Stimulated activated CD8-positive, alpha-beta memory T cell treated with anti-CD3 and anti-CD28 coated beads, Interleukin-4, amount 100 ng/mL, for 4 hours (primary cell): ENCODE results near the gene CCR3.
"Not testable (repeated sequence)": the region's sequence is repeated elsewhere in the genome, so short reads cannot be mapped to it uniquely, and the experiment has no call there.

Experiments used
- DNase-seq, 2 donors: peaks; one replicate each; pipeline ENCODE4 v3.0.0-alpha.2; 2020; ENCODE audit warnings: low read depth in 2 of 2, low spot score in 1 of 2

Gene CCR3

DNA sequence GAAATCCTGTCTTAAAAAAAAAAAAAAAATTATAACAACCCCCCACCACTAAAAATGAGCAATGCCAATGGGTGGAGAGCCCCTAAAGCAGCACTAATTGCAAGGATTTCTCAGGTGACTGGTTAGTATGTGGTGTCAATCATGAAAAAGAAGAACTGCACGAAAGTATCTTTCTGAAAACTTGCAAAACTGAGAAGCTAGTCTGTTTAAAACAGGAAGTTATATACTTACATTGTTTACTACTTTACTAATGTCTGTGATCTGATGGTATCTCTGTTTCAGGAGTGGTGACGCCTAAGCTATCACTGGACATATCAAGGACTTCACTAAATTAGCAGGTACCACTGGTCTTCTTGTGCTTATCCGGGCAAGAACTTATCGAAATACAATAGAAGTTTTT lies at the start of gene CCR3:
Gene CCR3, plus strand, starts transcription at position 341 of the 400 bp plus-strand sequence. CDS start 22,699 bp downstream, outside the sequence.
- DNase-seq = no peak

DNA sequence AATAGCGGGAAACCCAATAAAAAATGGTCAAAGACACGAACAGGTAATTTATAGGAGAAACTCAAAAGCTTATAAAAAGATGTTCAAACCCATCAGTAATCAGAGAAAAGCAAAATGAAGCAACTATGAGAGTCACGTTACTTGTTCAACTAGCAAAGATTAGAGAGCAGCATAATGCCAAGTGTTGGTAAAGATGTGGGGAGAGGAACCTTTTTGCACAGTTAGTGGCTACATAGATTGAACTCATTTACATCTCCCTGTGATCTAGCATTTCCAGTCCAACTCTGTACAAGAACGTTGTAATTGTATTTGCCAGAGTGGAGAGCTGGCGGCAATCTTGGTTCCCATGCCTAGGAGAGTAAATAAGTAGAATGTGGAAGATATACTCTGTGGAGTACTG lies 49.3 kb upstream of the CCR3 start:
- DNase-seq = no peak

DNA sequence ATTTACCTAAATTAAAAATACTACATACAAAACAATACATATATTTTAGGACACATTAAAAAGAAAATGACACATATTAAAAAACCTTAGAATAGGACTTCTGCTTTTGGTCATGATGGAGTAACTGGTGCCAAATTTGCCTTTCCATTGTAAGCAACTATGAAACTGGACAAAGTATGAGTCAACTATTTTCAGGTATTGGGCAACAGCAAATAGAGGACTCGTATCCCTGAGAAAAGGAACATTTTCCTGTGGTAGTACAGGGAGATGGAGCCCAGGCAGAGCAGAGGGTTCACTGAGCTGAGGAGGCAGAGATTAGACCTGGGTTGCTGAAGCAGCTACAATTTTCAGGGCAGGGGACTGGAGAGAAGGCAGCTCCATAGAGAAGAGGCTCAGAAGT lies 48.8 kb upstream of the CCR3 start:
- DNase-seq = no peak

DNA sequence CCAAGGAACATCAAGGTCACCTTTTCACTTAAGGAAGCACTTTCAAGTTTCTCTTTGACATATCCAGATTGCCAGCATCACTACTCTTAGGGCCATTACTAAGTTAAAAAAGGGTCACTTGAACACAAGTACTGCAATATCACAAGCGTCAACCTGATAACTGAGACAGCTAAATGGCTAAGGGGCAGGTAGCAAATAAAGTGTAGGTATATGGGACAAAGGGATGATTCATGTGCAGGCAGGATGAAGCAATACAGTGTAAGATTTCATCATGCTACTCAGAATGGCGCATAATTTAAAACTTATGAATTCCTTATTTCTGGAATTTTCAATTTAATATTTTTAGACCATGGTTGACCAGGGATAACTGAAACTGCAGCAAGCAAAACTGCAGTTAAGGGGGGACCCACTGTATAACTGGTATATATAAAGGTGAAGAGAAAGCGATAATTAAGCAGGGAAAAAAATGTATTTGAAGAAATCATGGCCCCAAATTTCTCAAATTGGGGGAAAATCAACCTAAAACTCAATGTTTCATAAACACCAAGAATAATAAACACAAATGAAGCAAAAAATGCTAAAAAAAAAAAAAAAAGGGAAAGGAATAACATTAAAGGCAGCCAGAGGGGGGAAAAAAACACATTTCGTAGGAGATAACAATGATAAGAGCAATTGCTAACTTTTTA lies 47.2 kb upstream of the CCR3 start:
- DNase-seq = no peak

DNA sequence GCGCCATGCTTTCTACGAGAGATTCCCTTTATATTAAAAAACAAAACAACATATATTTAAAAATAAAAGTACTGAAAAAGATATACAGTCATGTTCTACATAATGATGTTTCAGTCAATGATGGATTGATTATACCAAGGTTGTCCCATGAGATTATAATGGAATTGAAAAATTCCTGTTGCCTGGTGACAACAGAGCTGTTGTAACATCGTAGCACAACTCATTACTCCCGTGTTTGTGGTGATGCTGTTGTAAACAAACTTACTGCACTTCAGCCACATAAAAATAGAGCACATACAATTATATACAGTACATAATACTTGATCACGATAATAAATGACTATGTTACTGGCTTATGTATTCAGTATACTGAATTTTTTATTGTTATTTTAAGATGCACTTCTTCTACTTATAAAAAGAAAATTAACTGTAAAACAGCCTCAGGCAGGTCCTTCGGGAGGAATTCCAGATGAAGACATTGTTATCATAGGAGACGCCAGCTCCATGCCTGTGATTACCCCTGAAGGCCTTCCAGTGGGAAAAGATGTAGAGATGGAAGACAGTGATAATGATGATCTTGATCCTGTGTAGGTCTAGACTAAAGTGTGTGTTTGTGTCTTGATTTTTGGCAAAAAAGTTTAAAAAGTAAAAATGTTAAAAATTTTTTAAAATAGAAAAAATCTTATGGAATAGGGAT lies 45.9 kb upstream of the CCR3 start:
- DNase-seq = no peak

DNA sequence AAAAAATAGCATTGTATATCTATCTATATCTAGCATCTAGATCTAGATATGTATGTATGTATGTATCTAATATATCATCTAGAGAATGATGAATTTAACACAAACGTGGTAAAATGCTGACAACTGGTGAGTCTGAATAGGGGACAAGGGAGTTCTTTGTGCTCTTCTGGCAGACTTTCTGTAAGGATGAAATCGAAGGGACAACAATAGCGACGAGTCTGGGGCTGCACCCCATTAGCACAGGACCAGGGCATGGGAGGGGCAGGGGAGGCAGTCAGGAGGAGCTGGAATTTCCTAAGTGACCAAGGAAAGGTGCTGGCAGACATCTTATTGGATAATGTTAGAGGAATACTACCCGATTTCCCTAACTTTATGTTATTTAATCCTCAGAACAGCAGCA lies 42.0 kb upstream of the CCR3 start:
- no peak for DNase-seq

DNA sequence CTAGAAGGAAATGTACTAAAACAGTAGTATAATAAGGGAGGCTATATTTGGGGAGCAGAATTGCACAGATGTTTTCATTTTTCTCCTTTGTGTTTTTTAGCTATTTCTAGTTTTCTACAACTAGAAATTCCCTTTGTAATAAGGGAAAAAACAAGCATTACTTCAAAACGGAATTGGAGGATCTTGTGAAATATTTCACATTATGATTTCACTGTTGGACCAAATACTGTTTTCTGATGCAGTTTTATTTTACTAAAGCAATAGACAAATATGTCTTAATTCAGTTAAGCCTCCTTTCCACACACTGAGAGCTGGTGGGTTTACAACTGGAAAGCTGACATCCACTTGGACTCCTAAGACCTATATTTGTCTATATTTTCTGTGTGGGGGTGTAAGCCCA lies 41.5 kb upstream of the CCR3 start:
- DNase-seq = no peak

DNA sequence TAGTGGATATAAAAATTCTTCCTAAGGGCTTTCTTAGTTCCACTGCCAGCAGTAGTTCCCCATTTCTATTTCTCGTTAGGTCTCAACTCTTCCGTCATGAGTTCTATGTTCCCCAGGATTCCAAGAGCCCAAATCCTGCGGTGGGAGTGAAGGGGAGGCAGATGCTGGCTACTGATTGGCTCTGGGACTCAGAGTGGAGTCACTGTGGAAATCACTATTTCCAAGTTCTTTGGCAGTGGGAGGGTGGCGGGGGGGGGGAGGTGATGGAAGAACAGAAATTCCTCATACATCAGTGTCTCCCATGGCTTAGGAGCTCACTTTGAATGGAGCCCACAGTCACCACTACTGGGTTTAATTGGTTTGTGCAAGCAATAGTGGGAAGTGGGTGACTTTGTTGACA lies 39.7 kb upstream of the CCR3 start:
- no peak for DNase-seq

DNA sequence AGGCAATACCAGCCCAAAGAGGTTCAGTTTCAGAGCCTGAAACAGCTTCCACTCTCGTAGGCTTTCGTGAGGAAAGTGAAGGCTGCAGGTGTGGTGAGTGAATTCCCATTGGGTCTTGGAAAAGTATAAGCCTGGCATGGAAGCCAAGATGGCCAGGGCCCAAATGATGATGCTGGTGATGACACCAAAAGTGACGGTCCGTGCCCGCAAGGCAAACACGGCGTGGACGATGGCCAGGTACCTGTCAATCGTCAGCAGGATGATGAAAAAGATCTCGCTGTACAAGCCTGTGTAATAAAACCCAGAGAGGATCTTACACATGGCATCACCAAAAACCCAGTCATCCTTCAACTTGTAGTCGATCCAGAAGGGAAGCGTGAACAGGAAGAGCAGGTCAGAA lies 38.6 kb upstream of the CCR3 start:
- DNase-seq = no peak

DNA sequence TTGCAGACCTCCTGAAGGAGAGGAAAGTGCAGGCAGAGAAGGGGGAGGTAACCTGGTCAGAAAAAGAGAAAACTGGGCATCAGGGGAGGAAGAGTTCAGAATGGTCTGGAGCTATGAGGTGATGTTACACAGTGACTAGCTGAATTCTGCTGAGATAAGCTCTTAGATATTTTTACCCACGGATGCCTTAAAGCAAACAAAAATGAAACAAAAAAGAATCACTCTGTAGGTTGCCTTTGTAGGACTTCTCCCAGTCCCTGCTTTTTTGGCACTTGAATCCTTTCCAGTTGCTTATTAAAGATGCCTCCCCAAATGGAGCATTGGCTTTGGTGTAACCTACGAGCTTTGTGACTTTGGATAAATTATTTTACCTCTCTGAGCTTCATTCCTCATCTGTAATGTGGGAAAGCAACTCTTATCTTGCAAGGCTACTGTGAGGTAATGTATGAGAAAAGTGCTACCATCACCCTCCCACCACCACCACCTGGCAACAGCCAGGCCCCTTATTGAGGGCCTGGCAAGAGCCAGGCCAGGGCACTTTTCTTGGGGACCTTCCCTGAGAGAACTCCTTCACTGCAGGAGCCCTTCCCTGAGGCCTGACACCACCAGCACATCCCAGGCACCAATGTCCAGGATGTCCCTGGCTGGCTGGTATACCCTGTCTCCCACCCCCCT lies 36.8 kb upstream of the CCR3 start:
- DNase-seq = no peak

DNA sequence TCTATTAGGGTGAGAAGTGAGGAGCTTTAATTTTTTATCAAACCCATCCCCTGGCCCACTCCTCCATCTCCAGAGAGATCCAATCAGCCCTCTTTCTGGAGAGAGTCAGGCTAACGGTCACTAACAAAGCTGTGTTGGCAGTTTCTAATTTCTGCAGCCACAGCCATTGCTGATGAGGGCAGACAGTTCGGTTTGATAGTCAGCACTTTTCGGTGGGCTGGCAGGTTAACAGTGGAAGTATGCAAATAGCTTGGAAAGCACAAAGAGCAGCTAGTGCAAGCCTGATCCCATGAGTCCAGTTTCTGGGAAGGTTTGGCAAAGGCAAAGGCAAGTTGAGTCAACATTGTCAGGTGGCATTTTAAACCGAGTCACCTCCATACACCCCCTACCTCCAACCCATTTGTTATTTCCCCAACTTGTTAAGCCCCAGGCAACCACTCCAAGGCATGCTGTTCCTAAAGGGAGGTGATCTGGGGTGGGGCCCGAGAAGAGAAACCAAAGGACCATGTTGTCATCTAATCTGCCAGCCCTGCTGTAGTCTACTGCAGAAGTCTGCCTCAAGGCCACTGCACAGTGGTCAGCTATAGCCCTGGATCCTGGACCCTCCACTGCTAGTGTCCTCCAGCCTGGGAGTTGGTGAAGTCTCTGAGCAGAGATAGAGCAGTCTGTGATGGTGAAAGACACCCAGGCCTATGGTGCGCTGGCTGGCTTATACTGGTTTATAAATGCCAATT lies 35.8 kb upstream of the CCR3 start:
- DNase-seq = no peak

DNA sequence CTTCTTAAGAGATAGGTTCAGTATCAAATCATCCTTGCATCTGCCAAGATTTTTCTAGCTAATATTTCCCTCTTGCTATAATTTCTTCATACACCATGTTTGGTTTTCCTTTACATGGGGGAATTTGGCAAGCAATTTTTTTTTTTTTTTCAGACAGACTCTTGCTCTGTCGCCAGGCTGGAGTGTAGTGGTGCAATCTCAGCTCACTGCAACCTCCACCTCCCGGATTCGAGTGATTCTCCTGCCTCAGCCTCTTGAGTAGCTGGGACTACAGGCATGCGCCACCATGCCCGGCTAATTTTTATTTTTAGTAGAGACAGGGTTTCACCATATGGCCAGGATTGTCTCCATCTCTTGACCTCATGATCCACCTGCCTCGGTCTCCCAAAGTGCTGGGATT lies 34.7 kb upstream of the CCR3 start:
- not testable (repeated sequence) for DNase-seq

DNA sequence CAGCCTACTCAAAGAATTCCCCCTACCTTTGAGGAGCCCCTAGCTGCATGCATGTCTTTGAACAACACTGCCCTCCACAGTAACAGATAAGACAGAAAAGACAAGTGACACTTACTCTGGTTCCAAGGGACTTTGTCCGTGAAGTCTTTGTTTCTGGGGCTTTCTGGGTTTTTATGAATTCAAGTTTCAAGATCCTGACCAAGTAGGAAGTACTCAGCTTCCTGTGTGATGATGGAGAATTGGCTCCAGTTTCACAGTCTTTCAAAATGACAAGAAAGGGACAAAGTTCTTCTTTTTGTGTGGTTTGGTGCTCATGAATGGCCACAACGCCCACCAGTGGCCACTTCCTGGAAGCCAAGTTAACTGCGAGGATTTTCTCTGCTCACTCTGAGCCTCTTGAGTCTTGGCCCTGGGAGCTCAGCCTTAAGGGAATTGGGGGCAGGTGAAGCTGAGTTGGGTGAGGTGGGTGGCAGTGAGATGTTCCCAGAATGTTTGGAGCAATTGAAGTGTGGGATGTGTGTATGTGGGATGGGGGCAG lies 34.0 kb upstream of the CCR3 start, which contains the start of gene CCR1:
Gene CCR1, minus strand, starts transcription at position 147 of the 538 bp plus-strand sequence. CDS start 4,000 bp downstream, outside the sequence.
- peak in 1 of 2 donors; percentile 12 for DNase-seq

DNA sequence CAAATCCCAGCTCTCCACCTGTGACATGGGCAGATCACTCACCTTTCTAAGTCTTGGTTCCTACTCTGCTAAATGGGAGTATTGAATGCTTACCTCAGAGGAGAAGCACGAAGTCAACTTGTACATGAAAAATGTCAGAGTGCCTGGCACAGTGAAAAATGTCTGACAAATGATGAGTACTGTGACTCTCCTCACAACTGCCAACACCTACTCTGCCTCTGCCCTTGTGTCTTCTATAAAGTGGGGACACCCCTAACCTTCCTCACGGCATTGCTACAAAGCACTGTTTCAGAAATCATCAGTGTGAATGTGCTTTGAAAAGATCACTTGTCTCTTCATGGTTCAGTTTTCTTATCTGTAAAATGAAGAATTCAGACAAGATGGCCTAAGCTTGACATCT lies 33.2 kb upstream of the CCR3 start:
- DNase-seq = no peak

DNA sequence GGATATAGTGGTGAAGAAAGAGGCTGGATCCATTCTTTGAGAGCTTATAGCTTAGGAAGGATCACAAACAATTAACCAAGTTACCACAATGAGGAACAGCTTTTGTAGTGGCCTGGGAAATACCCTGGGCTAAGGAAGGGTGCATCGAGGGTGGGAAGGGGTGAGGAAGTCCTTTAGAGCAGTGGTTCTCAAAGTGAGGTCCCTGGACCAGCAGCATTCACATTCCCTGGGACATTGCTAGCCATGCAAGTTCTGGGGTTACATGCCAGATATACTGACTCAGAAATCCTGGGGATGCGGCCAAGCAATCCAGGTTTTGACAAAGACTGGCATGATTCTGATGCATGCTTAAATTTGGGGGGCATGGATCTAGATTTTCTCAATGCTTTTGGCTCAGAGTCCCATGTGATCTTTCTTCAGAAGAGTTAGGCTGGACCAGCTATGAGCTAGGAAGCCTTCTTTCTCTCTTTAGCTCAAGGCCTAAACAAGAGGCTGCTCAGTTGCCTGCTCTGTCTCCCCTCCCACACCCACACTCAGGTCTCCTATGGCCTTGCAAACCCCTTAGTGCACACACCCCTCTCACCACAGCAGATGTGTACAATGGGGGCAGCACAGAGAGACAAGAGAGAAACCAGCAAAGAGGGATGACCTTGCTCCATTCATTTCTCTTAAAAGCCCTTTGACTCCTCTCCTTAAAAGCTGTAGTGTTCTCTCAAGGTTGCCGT lies 32.4 kb upstream of the CCR3 start:
- DNase-seq = no peak

DNA sequence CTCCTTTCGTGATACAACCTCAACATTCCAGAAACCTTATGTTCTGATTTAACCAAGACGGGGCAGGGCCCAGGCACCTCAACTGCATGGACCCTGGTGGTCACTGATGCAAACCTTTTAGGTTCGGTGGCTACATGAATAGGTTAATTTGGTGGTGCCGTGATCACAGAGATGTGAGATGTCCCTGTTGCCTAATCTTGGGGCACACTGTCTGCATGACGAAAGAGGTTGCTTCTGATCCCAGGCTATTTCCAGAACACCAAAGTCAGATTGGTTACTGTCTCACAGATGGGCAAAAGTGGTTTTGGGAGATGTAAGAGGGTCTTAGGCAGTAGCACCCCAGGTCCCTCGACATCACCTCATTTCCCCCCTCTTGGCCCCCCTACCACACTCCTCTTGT lies 30.2 kb upstream of the CCR3 start:
- no peak for DNase-seq

DNA sequence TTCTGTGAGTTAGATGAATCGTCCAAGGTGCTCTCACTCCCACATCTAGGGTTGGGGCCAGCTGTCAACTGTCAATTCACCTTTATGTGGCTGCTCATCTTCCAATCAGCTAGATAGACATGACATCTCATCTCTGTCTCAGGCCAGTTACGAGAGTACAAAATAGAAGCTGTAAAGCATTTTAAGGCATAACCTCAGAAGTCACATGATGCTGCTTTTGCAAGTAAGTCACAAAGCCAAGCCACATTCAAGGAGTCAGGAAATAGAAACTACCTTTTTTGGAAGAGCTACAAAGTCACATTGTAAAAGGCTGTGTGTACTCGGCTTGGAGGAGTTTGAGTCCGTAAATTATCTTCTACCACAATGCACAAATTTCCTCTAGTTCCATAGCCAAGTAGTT lies 29.1 kb upstream of the CCR3 start:
- no peak for DNase-seq

DNA sequence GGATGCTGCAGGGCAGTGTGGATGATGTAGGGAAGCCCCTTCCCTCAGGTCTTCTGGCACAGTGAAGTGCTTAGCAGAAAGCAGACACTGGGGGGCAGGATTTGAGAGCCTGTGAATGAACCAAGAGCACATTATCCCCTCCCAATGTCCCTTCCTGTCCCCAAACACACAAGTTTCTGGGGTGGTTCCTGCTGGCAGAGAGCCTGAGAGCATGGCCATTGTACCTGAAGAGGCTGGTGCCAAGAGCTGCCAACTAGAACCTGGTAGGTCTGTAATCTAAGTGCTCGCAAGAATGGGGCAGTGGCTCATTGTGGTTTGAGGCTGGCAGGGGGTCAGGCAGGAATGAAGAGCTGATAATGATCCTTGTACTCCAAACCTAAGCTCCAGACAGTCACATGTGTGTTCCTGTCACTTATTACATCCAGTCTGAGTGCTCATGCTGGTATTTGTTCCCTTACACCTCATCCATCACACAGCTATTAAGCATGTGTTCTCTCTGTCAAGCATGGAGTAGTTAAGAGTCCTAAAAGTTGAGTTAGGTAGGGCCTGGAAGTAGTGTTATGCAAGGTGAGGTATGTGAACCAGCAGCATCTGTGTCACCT lies 27.4 kb upstream of the CCR3 start:
- DNase-seq = no peak

DNA sequence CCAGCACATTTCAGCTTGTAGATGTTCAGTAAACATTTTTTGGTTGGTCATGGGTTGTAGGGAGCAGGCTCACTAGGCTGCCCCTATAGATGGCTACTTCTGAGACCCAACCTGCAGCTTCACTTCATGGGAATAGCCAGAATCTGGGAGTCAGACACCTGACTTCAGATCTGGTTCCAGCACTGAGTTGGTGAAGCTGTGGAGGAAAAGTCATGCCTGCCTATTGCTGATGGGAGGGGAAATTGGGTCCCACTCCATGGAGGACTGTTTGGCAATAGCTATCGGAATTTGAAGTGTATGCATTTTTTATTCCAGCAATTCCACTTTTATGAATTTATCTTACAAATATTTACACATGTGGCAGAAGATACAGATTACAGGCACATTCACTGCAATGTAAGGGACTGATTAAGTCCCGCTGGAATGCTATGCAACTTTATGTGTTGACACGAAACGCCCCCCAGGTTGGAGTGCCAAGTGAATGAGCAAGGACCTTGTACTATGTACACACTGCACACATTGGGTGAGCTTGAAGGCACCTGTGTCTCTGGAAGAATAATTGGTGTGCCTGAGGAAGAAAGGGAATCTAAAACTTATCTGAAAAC lies 26.3 kb upstream of the CCR3 start:
- no peak for DNase-seq

DNA sequence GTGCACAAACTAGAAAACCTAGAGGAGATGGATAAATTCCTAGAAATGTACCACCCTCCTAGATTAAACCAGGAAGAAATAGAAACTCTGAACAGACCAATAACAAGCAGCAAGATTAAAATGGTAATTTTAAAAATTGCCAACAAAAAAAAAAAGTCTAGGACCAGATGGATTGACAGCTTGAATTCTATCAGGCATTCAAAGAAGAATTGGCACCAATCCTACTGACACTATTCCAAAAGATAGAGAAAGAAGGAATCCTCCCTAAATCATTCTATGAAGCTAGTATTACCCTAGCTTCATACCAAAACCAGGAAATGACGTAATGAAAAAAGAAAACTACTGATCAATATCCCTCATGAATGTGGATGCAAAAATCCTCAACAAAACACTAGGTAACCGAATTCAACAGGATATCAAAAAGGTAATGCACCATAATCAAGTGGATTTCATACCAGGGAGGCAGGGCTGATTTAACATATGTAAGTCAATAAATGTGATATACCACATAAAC lies 24.0 kb upstream of the CCR3 start:
- DNase-seq = no peak
